ENCODE data around the gene ASF1A. TPM values are rescaled to one million over a fixed set of nuclear protein-coding genes. Genes with fewer than 3 reads are reported as not detected.

Gene ASF1A
- total RNA-seq, 1 experiment from 2014 or later = 34.4 TPM

- H2BK120ac ChIP-seq (ENCODE audit: low read depth, low read length, poor library complexity, severe bottlenecking) = no peak overlapping the region
- H3K27ac ChIP-seq (ENCODE audit: insufficient read length, low read depth, low read length) = no peak overlapping the region
- Mint-ChIP-seq H3K4me1 (peaks cover 36 to 39% of the 10 kb centered on the region in 2 experiments), H3K36me3 (ENCODE audit: insufficient read depth in 1 of 3, low read depth in 3 of 3) (peaks cover 13 to 37% (median 36%) of the 10 kb centered on the region in 3 experiments), H3K27ac (peak overlapping the region in 2 of 3 experiments; percentile 72 to 73; a peak in 3 of 7 replicates), H3K27me3 (ENCODE audit: low read depth) (no peaks in the 10 kb centered on the region), H3K9me3 (0 out of 5 replicates have a peak, but pooled peaks cover 0 to 2% of the 10 kb centered on the region in 2 experiments), H3K4me3 (peak overlapping the region in 1 of 2 experiments; percentile 15; a peak in 2 of 5 replicates)
- peaks cover 31% of the 10 kb centered on the region; the same call in 1 of the 2 replicates for H3K79me2 ChIP-seq (ENCODE audit: insufficient read depth, low read length)
- no peak overlapping the region for H3K23ac ChIP-seq (ENCODE audit: insufficient read length, low read depth, low read length)
- no peak overlapping the region for H2AK5ac ChIP-seq (ENCODE audit: insufficient read length, low read length)
- H3K27me3 ChIP-seq (ENCODE audit: insufficient read depth, low read length) = no peaks in the 10 kb centered on the region
- no peak overlapping the region for H3K4me2 ChIP-seq (ENCODE audit: insufficient read depth, insufficient read length, low read length)
- no peak overlapping the region for H3K14ac ChIP-seq (ENCODE audit: insufficient read depth, low read length)
- no peaks in the 10 kb centered on the region for H4K20me1 ChIP-seq (ENCODE audit: control insufficient read depth, insufficient read depth, insufficient read length)
- H4K5ac ChIP-seq (ENCODE audit: insufficient read length, low read depth, low read length) = no peak overlapping the region
- TF ChIP-seq CTCF (conservative IDR thresholded peaks at IDR 0.05) = no peak
- no peak overlapping the region for H2BK5ac ChIP-seq (ENCODE audit: insufficient read length, low read length)
- H3K4me1 ChIP-seq (ENCODE audit: insufficient read depth, low read length) = peaks cover 3% of the 10 kb centered on the region; the same call in 1 of the 2 replicates
- H4K91ac ChIP-seq (ENCODE audit: insufficient read length, low read depth, low read length) = no peak overlapping the region
- H3K79me1 ChIP-seq (ENCODE audit: insufficient read depth, low read depth, low read length, poor library complexity, severe bottlenecking) = no peaks in the 10 kb centered on the region
- H3T11ph ChIP-seq (ENCODE audit: low read length) = no peak overlapping the region
- no peak overlapping the region for H3K4ac ChIP-seq (ENCODE audit: low read depth, low read length)
- no peaks in the 10 kb centered on the region for H3K23me2 ChIP-seq (ENCODE audit: insufficient read length, low read depth, low read length, poor library complexity, severe bottlenecking)
- no peak overlapping the region for H2AFZ ChIP-seq (ENCODE audit: low read length)
- H2BK12ac ChIP-seq (ENCODE audit: insufficient read length, low read depth, low read length) = no peak overlapping the region
- no peak overlapping the region for H3K9ac ChIP-seq (ENCODE audit: extremely low read depth, insufficient read length, low read length)
- no peak overlapping the region for H2BK20ac ChIP-seq (ENCODE audit: low read depth, low read length, poor library complexity, severe bottlenecking)
- H3K9me3 ChIP-seq (ENCODE audit: control insufficient read depth, low read depth, low read length) = no peaks in the 10 kb centered on the region
- H3K18ac ChIP-seq (ENCODE audit: insufficient read length, low read depth, low read length) = no peak overlapping the region
- DNase-seq = no peak
- no peak overlapping the region for H2BK15ac ChIP-seq (ENCODE audit: low read depth, low read length)
- no peak overlapping the region for H3K56ac ChIP-seq (ENCODE audit: insufficient read length, low read depth, low read length)
- no peak overlapping the region for H4K8ac ChIP-seq (replicated peaks; ENCODE audit: insufficient read length, low read depth, low read length)
These were observed 3.4 kb downstream of the ASF1A start for GRCh38 chr6:118897386-118897785.
